Measurements from ENCODE around the gene MAPK8IP2. TPM values are rescaled to one million over a fixed set of nuclear protein-coding genes. Genes with fewer than 3 reads are reported as not detected.

The MAPK8IP2 gene
- total and polyA plus RNA-seq, 2 of the 13 experiments (the other 11 are each of a cell fraction or from before 2014, with no cell fraction given) = 1.3 to 2.6 TPM

- TF ChIP-seq GATAD1 (CRISPR knock-in tag; IDR thresholded peaks at IDR 0.05) (no peak), E2F2 (CRISPR knock-in tag; IDR thresholded peaks at IDR 0.05; ENCODE audit: borderline replicate concordance) (peak; percentile 43; the same call in 1 of the 2 replicates), ZC3H13 (CRISPR knock-in tag; IDR thresholded peaks at IDR 0.05) (no peak), STAT5B (CRISPR knock-in tag; IDR thresholded peaks at IDR 0.05) (no peak), FOXM1 (CRISPR knock-in tag; IDR thresholded peaks at IDR 0.05) (0 out of 2 replicates have a peak, but pooled peaks have one; percentile 38), TCF12 (IDR thresholded peaks at IDR 0.05) (no peak), TCF12 (CRISPR knock-in tag; IDR thresholded peaks at IDR 0.05) (no peak), ZNF501 (CRISPR knock-in tag; IDR thresholded peaks at IDR 0.05) (no peak; the same call in 1 of the 2 replicates), ZNF567 (CRISPR knock-in tag; IDR thresholded peaks at IDR 0.05; ENCODE audit: borderline replicate concordance) (no peak), ZFP41 (CRISPR knock-in tag; IDR thresholded peaks at IDR 0.05; ENCODE audit: borderline replicate concordance) (no peak), FOXK1 (CRISPR knock-in tag; IDR thresholded peaks at IDR 0.05; ENCODE audit: borderline replicate concordance, low read depth) (no peak), ZSCAN30 (CRISPR knock-in tag; IDR thresholded peaks at IDR 0.05) (no peak), PHF20 (CRISPR knock-in tag; IDR thresholded peaks at IDR 0.05) (peak; percentile 27; the same call in 1 of the 2 replicates), PHF5A (CRISPR knock-in tag; IDR thresholded peaks at IDR 0.05; ENCODE audit: low read depth, unreplicated experiment) (no peak), ZSCAN25 (CRISPR knock-in tag; IDR thresholded peaks at IDR 0.05) (peak; percentile 53; the same call in 1 of the 2 replicates), ZNF850 (CRISPR knock-in tag; conservative IDR thresholded peaks at IDR 0.05) (0 out of 2 replicates have a peak, but pooled peaks have one; percentile 78), CENPX (CRISPR knock-in tag; IDR thresholded peaks at IDR 0.05) (no peak), FOXP1 (IDR thresholded peaks at IDR 0.05) (no peak), FOXP1 (CRISPR knock-in tag; IDR thresholded peaks at IDR 0.05) (no peak)
- TF ChIP-seq, protein P1, sequence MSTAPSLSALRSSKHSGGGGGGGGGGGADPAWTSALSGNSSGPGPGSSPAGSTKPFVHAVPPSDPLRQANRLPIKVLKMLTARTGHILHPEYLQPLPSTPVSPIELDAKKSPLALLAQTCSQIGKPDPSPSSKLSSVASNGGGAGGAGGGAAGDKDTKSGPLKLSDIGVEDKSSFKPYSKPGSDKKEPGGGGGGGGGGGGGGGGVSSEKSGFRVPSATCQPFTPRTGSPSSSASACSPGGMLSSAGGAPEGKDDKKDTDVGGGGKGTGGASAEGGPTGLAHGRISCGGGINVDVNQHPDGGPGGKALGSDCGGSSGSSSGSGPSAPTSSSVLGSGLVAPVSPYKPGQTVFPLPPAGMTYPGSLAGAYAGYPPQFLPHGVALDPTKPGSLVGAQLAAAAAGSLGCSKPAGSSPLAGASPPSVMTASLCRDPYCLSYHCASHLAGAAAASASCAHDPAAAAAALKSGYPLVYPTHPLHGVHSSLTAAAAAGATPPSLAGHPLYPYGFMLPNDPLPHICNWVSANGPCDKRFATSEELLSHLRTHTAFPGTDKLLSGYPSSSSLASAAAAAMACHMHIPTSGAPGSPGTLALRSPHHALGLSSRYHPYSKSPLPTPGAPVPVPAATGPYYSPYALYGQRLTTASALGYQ (CRISPR knock-in tag; IDR thresholded peaks at IDR 0.05) = peak; percentile 20; the same call in 1 of the 2 replicates
- TF ChIP-seq, protein P2, sequence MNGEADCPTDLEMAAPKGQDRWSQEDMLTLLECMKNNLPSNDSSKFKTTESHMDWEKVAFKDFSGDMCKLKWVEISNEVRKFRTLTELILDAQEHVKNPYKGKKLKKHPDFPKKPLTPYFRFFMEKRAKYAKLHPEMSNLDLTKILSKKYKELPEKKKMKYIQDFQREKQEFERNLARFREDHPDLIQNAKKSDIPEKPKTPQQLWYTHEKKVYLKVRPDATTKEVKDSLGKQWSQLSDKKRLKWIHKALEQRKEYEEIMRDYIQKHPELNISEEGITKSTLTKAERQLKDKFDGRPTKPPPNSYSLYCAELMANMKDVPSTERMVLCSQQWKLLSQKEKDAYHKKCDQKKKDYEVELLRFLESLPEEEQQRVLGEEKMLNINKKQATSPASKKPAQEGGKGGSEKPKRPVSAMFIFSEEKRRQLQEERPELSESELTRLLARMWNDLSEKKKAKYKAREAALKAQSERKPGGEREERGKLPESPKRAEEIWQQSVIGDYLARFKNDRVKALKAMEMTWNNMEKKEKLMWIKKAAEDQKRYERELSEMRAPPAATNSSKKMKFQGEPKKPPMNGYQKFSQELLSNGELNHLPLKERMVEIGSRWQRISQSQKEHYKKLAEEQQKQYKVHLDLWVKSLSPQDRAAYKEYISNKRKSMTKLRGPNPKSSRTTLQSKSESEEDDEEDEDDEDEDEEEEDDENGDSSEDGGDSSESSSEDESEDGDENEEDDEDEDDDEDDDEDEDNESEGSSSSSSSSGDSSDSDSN (CRISPR knock-in tag; IDR thresholded peaks at IDR 0.05) = peak; percentile 55
Observed at GRCh38 chr22:50627642-50628542, 27.3 kb downstream of the MAPK8IP2 start, which contains the start of gene ARSA (continued).
